BJ (cell line): Measurements from ENCODE around the gene PRR36. TPM values are rescaled to one million over a fixed set of nuclear protein-coding genes. Genes with fewer than 3 reads are reported as not detected.

Experiments
- CTCF ChIA-PET: fragments of 350-600 bp; formaldehyde crosslinking; extraction: SDS; loops from one replicate; lab custom pipeline; 2021; ENCODE audit warnings: antibody characterized with exemption, inconsistent platforms; lab: Yijun Ruan, JAX
- POLR2A ChIA-PET: fragments of 300-600 bp; sonication (Branson Sonifier 250); formaldehyde crosslinking; extraction: SDS; loops from one replicate; lab custom pipeline; 2021; ENCODE audit warnings: antibody characterized with exemption; lab: Charles Lee
- DNase-seq: peaks from one replicate; pipeline ENCODE4 v3.0.0-alpha.2; 2011; ENCODE audit warnings: low read depth
- H3K27me3 ChIP-seq: 2 replicates; pipeline ENCODE4 v1.6.0; 2011; ENCODE audit warnings: low read length; ENCODE audit not compliant: control insufficient read depth, insufficient read depth
- H3K36me3 ChIP-seq: 2 replicates; pipeline ENCODE4 v1.5.1; 2011; ENCODE audit warnings: low read length; ENCODE audit not compliant: control insufficient read depth, insufficient read depth
- H3K4me3 ChIP-seq: 2 replicates; pipeline ENCODE4 v1.5.1; 2011; ENCODE audit warnings: low read depth, mild to moderate bottlenecking, control low read depth, low read length
- CTCF ChIP-seq: IDR thresholded peaks from 2 replicates; pipeline ENCODE4 v1.5.1; 2011; ENCODE audit warnings: low read depth, mild to moderate bottlenecking, control low read depth, inconsistent platforms, low read length, moderate library complexity; ENCODE audit not compliant: insufficient read depth
- polyA plus RNA-seq: library from polyadenylated mRNA; depleted of rRNA; stranded (reverse); fragments of >200 nt; gene quantifications from 2 replicates; pipeline ENCODE4 v1.2.3, GENCODE V29; 2011

PRR36 gene
- polyA plus RNA-seq, 1 experiment, result not detected

GRCh38 chr19:7866399-7867091 is 7.6 kb downstream of the PRR36 start:
- no peak for TF ChIP-seq CTCF
- no peaks in the 10 kb centered on the region; the same call in 1 of the 2 replicates for H3K36me3 ChIP-seq
- DNase-seq, result no peak
- CTCF ChIA-PET, result no interaction called here
- POLR2A ChIA-PET, result interaction anchor here (0.6 kb wide), 1 partner anchor 524 kb away, joined by 3 read pairs; the partner anchor contains the start of gene RAB11B
- H3K27me3 ChIP-seq, result 0 out of 2 replicates have a peak, but pooled peaks cover 2% of the 10 kb centered on the region
- no peak overlapping the region for H3K4me3 ChIP-seq

- Histone ChIP-seq H3K4me3 (no peak overlapping the region), H3K27me3 (0 out of 2 replicates have a peak, but pooled peaks cover 2% of the 10 kb centered on the region), H3K36me3 (no peaks in the 10 kb centered on the region; the same call in 1 of the 2 replicates)
- no peak for DNase-seq
- CTCF ChIA-PET, result interaction anchor here (1.1 to 1.5 kb wide), 2 partner anchors 11 to 13 kb away, joined by 5 read pairs; no protein-coding TSS in a partner anchor
- no peak for TF ChIP-seq CTCF
- POLR2A ChIA-PET, result no interaction called here
These were observed 8.8 kb downstream of the PRR36 start for GRCh38 chr19:7865262-7865911.

GRCh38 chr19:7864690-7865074 is 9.5 kb downstream of the PRR36 start:
- ChIA-PET CTCF (interaction anchor here (1.0 to 1.5 kb wide), 2 partner anchors 11 to 12 kb away, joined by 3 to 5 read pairs; no protein-coding TSS in a partner anchor), POLR2A (no interaction called here)
- no peaks in the 10 kb centered on the region; the same call in 1 of the 2 replicates for H3K36me3 ChIP-seq
- DNase-seq, result no peak
- no peak for TF ChIP-seq CTCF
- H3K27me3 ChIP-seq, result 0 out of 2 replicates have a peak, but pooled peaks cover 2% of the 10 kb centered on the region
- H3K4me3 ChIP-seq, result no peak overlapping the region

- Histone ChIP-seq H3K36me3 (no peaks in the 10 kb centered on the region; the same call in none of the 2 replicates), H3K4me3 (no peak overlapping the region), H3K27me3 (0 out of 2 replicates have a peak, but pooled peaks cover 2% of the 10 kb centered on the region)
- ChIA-PET CTCF (interaction anchor here (1.0 to 1.5 kb wide), 3 partner anchors 10 to 12 kb away, joined by 3 to 5 read pairs (median 4); no protein-coding TSS in a partner anchor), POLR2A (no interaction called here)
- DNase-seq, result no peak
- TF ChIP-seq CTCF, result no peak
These were observed 10.1 kb downstream of the PRR36 start for GRCh38 chr19:7863971-7864689.
